K562 (cell line): Measurements from ENCODE around the gene ANKRD10. TPM values are rescaled to one million over a fixed set of nuclear protein-coding genes. Genes with fewer than 3 reads are reported as not detected.

Experiments used
- BRD4 ChIP-seq: fragments of 200-600 bp; sonication (generic); IDR thresholded peaks from 2 replicates; pipeline ENCODE4 v1.6.1; 2017; ENCODE audit warnings: inconsistent platforms
- CHCHD3 ChIP-seq: fragments of 250-450 bp; sonication (Bioruptor Pico); IDR thresholded peaks from 2 replicates; pipeline ENCODE4 v2.1.2; 2022; ENCODE audit warnings: mild to moderate bottlenecking
- DMBX1 ChIP-seq: fragments of 250-450 bp; sonication (Bioruptor Pico); IDR thresholded peaks from 2 replicates; pipeline ENCODE4 v1.8.0; 2022; ENCODE audit warnings: inconsistent platforms, mild to moderate bottlenecking, moderate library complexity, borderline replicate concordance
- EHMT2 ChIP-seq: fragments of 450-650 bp; IDR thresholded peaks from 2 replicates; pipeline ENCODE4 v1.6.1; 2018; ENCODE audit warnings: antibody characterized with exemption
- GTF3C2 ChIP-seq: IDR thresholded peaks from 3 replicates; pipeline ENCODE4 v1.6.1; 2011; ENCODE audit warnings: borderline replicate concordance, mild to moderate bottlenecking, moderate library complexity; ENCODE audit not compliant: insufficient read length; ENCODE audit errors: extremely low read depth
- HMG20B ChIP-seq: fragments of 250-450 bp; sonication (Bioruptor Pico); IDR thresholded peaks from 2 replicates; pipeline ENCODE4 v1.5.0; 2021; ENCODE audit warnings: mild to moderate bottlenecking
- SUPT5H ChIP-seq: fragments of 450-650 bp; IDR thresholded peaks from 2 replicates; pipeline ENCODE4 v1.6.1; 2016
- polyA plus RNA-seq, 8 experiments: library from polyadenylated mRNA; depleted of rRNA in 4 of 8; stranded (reverse) in 5 of 8; unstranded in 3 of 8; fragments of >200 nt; fragmentation: Nextera tagmentation in 2 of 8; fragmentation: Illumina TruSeq in 1 of 8; extraction: Ambion mirVana in 2 of 8; extraction: Trizol in 1 of 8; gene quantifications; 2 replicates each; pipeline versions ENCODE4 v1.2.1 to v1.2.3, GENCODE V29; 2011 to 2014; ENCODE audit warnings: inconsistent platforms in 1 of 8, missing spikeins in 1 of 8
- total RNA-seq, 7 experiments: library from RNA; depleted of rRNA in 6 of 7; stranded (reverse); fragments of >200 nt in 6 of 7; fragmentation: Illumina TruSeq in 2 of 7; extraction: Trizol in 2 of 7; gene quantifications; 2 replicates each; pipeline versions ENCODE4 v1.2.1 to v1.2.3, GENCODE V29; 2011 to 2021; ENCODE audit warnings: low replicate concordance in 1 of 7
- TF ChIP-seq, protein P1 (sequence below): fragments of 200-400 bp; formaldehyde crosslinking; IDR thresholded peaks from 2 replicates; pipeline ENCODE4 v1.6.1; 2017; ENCODE audit warnings: mild to moderate bottlenecking, low read depth, low read length, moderate library complexity

ANKRD10 gene
- total and polyA plus RNA-seq, 9 of the 15 experiments (the other 6 are each of a cell fraction or from before 2014, with no cell fraction given): 21.7 to 183 (median 45.0) TPM

DNA sequence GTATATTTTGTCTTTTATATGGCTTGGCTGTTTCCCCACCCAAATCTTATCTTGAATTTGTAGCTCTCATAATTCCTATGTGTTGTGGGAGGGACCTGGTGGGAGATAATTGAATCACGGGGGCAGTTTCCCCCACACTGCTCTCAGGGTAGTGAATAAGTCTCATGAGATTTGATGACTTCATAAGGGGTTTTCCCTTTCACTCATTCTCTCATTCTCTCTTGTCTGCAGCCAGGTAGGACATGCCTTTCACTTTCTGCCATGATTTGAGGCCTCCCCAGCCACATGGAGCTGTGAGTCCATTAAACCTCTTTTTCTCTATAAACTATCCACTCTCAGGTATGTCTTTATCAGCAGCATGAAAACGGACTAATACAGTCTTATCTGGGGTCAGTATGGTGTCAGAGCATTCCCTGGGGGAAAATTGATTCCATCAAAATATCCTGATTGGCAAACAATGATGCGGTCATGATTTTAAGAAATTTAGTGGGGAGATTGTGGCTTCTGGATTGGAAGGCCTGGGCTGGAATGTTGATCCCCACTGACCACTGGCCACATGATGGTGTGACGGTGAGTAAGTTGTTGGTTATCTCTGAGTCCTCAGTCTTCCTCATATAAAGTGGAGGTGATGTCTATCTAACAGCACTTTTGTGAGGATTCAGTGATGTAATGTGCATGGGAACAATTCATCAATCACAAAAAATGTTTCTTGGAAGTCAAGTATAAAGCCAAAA, 27.5 kb upstream of the ANKRD10 start (continued):
- TF ChIP-seq DMBX1 (no peak), GTF3C2 (no peak), CHCHD3 (CRISPR knock-in tag) (no peak), EHMT2 (no peak), SUPT5H (no peak), BRD4 (no peak), HMG20B (CRISPR knock-in tag) (no peak)
- TF ChIP-seq, protein P1, sequence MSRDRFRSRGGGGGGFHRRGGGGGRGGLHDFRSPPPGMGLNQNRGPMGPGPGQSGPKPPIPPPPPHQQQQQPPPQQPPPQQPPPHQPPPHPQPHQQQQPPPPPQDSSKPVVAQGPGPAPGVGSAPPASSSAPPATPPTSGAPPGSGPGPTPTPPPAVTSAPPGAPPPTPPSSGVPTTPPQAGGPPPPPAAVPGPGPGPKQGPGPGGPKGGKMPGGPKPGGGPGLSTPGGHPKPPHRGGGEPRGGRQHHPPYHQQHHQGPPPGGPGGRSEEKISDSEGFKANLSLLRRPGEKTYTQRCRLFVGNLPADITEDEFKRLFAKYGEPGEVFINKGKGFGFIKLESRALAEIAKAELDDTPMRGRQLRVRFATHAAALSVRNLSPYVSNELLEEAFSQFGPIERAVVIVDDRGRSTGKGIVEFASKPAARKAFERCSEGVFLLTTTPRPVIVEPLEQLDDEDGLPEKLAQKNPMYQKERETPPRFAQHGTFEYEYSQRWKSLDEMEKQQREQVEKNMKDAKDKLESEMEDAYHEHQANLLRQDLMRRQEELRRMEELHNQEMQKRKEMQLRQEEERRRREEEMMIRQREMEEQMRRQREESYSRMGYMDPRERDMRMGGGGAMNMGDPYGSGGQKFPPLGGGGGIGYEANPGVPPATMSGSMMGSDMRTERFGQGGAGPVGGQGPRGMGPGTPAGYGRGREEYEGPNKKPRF: no peak
